Upper lobe of right lung (tissue), 1 donor: ENCODE measurements around the gene MACIR. TPM values are rescaled to one million over a fixed set of nuclear protein-coding genes. Genes with fewer than 3 reads are reported as not detected.
"Not testable (repeated sequence)": the region's sequence is repeated elsewhere in the genome, so short reads cannot be mapped to it uniquely, and the experiment has no call there.

ENCODE experiments used
- ATAC-seq: fragments of 200-7000 bp; cut with Tn5 transposase; one replicate; pipeline ENCODE4 v1.9.1; 2020; ENCODE audit warnings: mild to moderate bottlenecking, moderate library complexity
- DNase-seq: peaks from one replicate; pipeline ENCODE4 v3.0.0-alpha.2; 2020
- H3K27ac ChIP-seq: fragments of 200-600 bp; one replicate; pipeline ENCODE4 v1.8.0; 2022
- H3K27me3 ChIP-seq: fragments of 200-600 bp; one replicate; pipeline ENCODE4 v1.8.0; 2022; ENCODE audit warnings: mild to moderate bottlenecking
- H3K36me3 ChIP-seq: fragments of 200-600 bp; one replicate; pipeline ENCODE4 v1.8.0; 2022
- H3K4me1 ChIP-seq: fragments of 200-600 bp; one replicate; pipeline ENCODE4 v1.8.0; 2022
- H3K4me3 ChIP-seq: fragments of 200-600 bp; one replicate; pipeline ENCODE4 v1.8.0; 2022; ENCODE audit warnings: mild to moderate bottlenecking
- H3K9me3 ChIP-seq: fragments of 200-600 bp; one replicate; pipeline ENCODE4 v1.8.0; 2022
- CTCF ChIP-seq: fragments of 200-600 bp; IDR thresholded peaks from one replicate; pipeline ENCODE4 v1.8.0; 2022; ENCODE audit warnings: antibody characterized with exemption
- intact Hi-C: fragments of 100-400 bp; cut with DNase I; formaldehyde crosslinking; loops from one replicate; pipeline ENCODE4 v1.11.0; 2022
- total RNA-seq: library from RNA; stranded (reverse); fragmentation: NEBNext Ultra II Directional; extraction: Animal tissue kit (Norgen Biotek cat#: 25700); gene quantifications from one replicate; pipeline ENCODE4 v1.2.1, GENCODE V29; 2021
- donor health status: DM: no; HTN: yes; CAD: no; lungs with severe emphysema.

MACIR gene
- total RNA-seq, 1 donor from 2014 or later = 4.2 TPM

DNA sequence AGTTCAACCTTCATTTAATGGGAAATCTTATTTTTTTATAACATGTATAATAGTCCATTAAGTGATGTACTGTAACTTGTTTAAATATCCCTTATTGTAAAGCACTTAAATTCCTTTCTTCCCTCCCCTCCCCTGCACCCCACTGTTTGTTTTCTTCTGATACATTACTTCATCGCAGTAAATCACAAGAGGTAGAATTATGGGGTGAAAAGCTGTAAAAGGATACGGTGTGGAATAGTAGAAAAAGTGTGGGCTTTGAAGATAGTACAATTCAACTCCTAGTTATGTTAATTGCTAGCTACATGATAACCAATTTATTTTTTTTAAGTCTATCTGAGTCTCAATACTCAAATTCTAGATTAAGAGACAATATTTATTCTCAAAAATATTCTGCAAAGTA lies 41.9 kb upstream of the MACIR start:
- no peak overlapping the region for H3K27ac ChIP-seq
- H3K27me3 ChIP-seq = no peaks in the 10 kb centered on the region
- no peaks in the 10 kb centered on the region for H3K36me3 ChIP-seq
- no peak overlapping the region for H3K4me3 ChIP-seq
- no peaks in the 10 kb centered on the region for H3K9me3 ChIP-seq
- TF ChIP-seq CTCF = no peak
- ATAC-seq = no peak
- DNase-seq = no peak
- intact Hi-C loops = no loop called here
- no peaks in the 10 kb centered on the region for H3K4me1 ChIP-seq

DNA sequence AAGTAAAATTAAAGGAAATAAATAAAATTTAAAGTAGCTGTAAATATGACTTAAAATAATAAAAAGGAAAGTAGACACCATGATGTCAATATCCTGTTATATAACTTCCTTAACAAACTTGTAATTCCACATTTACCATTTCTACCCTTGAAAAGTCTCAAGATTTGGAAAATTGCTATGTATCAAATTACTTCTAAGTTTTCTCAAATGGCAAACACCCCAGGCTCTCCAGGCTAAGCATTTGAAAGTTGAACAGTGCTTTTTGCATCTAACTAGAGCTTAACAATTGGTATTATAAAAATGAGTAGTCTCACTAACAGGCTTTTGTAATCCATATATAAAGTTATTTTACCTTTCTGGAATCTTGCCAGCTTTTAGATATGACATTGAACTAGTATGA lies 41.5 kb upstream of the MACIR start:
- Histone ChIP-seq H3K27ac (no peak overlapping the region), H3K27me3 (no peaks in the 10 kb centered on the region), H3K4me3 (no peak overlapping the region), H3K4me1 (no peaks in the 10 kb centered on the region), H3K36me3 (no peaks in the 10 kb centered on the region), H3K9me3 (no peaks in the 10 kb centered on the region)
- DNase-seq (no peak), ATAC-seq (no peak)
- intact Hi-C loops = no loop called here
- no peak for TF ChIP-seq CTCF

GRCh38 chr5:103218164-103218563 lies 40.4 kb upstream of the MACIR start:
- no peaks in the 10 kb centered on the region for H3K4me1 ChIP-seq
- H3K27ac ChIP-seq = no peak overlapping the region
- H3K4me3 ChIP-seq = no peak overlapping the region
- intact Hi-C loops = no loop called here
- no peaks in the 10 kb centered on the region for H3K27me3 ChIP-seq
- no peaks in the 10 kb centered on the region for H3K9me3 ChIP-seq
- DNase-seq (no peak), ATAC-seq (no peak)
- H3K36me3 ChIP-seq = no peaks in the 10 kb centered on the region
- TF ChIP-seq CTCF = no peak

- H3K36me3 ChIP-seq, H3K4me1 ChIP-seq, H3K4me3 ChIP-seq, intact Hi-C loops, DNase-seq, H3K27ac ChIP-seq, H3K27me3 ChIP-seq, ATAC-seq, H3K9me3 ChIP-seq: not testable (repeated sequence)
Observed at GRCh38 chr5:103219074-103219473, 39.5 kb upstream of the MACIR start.

DNA sequence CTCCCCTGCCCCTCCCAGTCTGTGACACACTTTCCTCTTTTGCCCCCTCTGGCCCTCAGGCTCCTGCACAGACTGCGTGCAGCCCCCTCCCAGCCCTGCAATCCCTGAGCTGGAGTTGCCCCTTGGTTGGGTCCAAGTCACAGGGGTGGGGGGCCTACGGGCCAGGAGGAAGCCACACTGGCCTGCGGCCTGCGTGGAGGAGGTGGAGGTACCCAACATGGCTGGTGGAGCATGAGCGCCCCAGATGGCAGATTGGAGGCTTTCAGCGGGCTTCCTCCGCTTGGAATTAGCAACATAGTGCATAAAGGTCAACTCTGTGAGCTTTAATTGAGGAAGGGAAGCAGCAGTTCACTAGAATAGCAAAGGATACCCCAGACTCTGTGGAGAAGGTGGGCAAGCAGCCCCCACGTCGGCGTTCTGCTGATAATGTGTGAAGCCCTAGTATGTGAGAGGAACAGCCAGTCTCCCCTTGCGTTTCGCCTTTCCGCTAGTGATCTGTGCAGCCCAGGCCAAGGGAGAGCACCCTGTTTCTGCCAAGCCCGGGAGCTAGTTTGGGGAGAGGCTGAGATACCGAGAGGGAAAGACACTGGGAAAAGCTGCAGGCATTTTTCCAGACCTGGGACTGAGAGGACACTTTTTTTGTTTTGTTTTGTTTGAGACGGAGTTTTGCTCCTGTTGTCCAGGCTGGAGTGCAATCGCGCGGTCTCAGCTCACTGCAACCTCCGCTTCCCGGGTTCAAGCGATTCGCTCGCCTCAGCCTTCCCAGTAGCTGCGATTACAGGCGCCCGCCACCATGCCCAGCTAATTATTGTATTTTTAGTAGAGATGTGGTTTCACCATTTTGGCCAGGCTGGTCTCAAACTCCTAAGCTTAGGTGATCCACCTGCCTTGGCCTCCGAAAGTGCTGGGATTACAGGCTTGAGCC lies 35.3 kb upstream of the MACIR start:
- no peak for ATAC-seq
- TF ChIP-seq CTCF = no peak
- intact Hi-C loops = no loop called here
- Histone ChIP-seq H3K27me3 (no peaks in the 10 kb centered on the region), H3K4me3 (no peak overlapping the region), H3K27ac (no peak overlapping the region), H3K4me1 (no peaks in the 10 kb centered on the region), H3K9me3 (no peaks in the 10 kb centered on the region), H3K36me3 (no peaks in the 10 kb centered on the region)
- DNase-seq = peak; percentile 51

- peak; percentile 71 for TF ChIP-seq CTCF
- no peak for DNase-seq
- peak; percentile 98 for ATAC-seq
Observed at GRCh38 chr5:103224118-103224893, 34.3 kb upstream of the MACIR start.

More at GRCh38 chr5:103224118-103224893, 34.3 kb upstream of the MACIR start:
- Histone ChIP-seq H3K27ac (no peak overlapping the region), H3K4me3 (no peak overlapping the region), H3K27me3 (no peaks in the 10 kb centered on the region), H3K36me3 (no peaks in the 10 kb centered on the region), H3K9me3 (no peaks in the 10 kb centered on the region), H3K4me1 (no peaks in the 10 kb centered on the region)
- intact Hi-C loops = no loop called here
